IMR-90 (cell line): ENCODE measurements around the gene RHOT1.
"Not testable (repeated sequence)": the region's sequence is repeated elsewhere in the genome, so short reads cannot be mapped to it uniquely, and the experiment has no call there.

Experiments used
- BHLHE40 ChIP-seq: fragments of 150-350 bp; IDR thresholded peaks from 2 replicates; pipeline ENCODE4 v1.6.1; 2016; ENCODE audit warnings: mild to moderate bottlenecking, low read depth, low read length
- CTCF ChIP-seq: conservative IDR thresholded peaks from 2 replicates; pipeline ENCODE4 v1.5.1; 2012; ENCODE audit warnings: mild to moderate bottlenecking, low read depth, low read length, improper control_type of control experiment
- MXI1 ChIP-seq: IDR thresholded peaks from 2 replicates; pipeline ENCODE4 v1.6.1; 2012; ENCODE audit warnings: low read depth, mild to moderate bottlenecking, low read length, moderate library complexity, borderline replicate concordance
- POLR2A ChIP-seq: IDR thresholded peaks from 2 replicates; pipeline ENCODE4 v1.6.1; 2012; ENCODE audit warnings: mild to moderate bottlenecking, low read depth, low read length
- RCOR1 ChIP-seq: IDR thresholded peaks from 2 replicates; pipeline ENCODE4 v1.6.1; 2012; ENCODE audit warnings: mild to moderate bottlenecking, low read length, improper control_type of control experiment; ENCODE audit not compliant: insufficient replicate concordance
- TF ChIP-seq, protein P1 (sequence below): fragments of 150-350 bp; IDR thresholded peaks from 2 replicates; pipeline ENCODE4 v1.6.1; 2016; ENCODE audit warnings: low read depth, mild to moderate bottlenecking, low read length, moderate library complexity, borderline replicate concordance
- TF ChIP-seq, protein P2 (sequence below): fragments of 150-350 bp; IDR thresholded peaks from 2 replicates; pipeline ENCODE4 v1.6.1; 2017; ENCODE audit warnings: mild to moderate bottlenecking, antibody characterized with exemption, low read length, low read depth

DNA sequence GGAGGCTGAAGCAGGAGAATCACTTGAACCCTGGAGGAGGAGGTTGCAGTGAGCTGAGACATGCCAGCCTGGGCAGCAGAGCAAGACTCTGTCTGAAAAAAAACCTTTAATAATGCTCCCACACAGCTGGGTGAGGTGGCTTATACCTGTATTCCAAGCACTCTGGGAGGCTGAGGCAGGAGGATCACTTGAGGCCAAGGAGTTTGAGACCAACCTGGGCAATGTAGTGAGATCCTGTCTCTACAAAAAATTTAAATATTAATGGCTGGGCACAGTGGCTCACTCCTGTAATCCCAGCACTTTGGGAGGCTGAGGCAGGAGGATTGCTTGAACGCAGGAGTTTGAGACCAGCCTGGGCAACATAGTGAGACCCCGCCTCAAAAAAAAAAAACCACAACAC lies 2.1 kb downstream of the RHOT1 start:
- TF ChIP-seq BHLHE40, CTCF, MXI1, POLR2A, RCOR1: not testable (repeated sequence)
- TF ChIP-seq, protein P1, sequence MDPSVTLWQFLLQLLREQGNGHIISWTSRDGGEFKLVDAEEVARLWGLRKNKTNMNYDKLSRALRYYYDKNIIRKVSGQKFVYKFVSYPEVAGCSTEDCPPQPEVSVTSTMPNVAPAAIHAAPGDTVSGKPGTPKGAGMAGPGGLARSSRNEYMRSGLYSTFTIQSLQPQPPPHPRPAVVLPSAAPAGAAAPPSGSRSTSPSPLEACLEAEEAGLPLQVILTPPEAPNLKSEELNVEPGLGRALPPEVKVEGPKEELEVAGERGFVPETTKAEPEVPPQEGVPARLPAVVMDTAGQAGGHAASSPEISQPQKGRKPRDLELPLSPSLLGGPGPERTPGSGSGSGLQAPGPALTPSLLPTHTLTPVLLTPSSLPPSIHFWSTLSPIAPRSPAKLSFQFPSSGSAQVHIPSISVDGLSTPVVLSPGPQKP = not testable (repeated sequence)
- TF ChIP-seq, protein P2, sequence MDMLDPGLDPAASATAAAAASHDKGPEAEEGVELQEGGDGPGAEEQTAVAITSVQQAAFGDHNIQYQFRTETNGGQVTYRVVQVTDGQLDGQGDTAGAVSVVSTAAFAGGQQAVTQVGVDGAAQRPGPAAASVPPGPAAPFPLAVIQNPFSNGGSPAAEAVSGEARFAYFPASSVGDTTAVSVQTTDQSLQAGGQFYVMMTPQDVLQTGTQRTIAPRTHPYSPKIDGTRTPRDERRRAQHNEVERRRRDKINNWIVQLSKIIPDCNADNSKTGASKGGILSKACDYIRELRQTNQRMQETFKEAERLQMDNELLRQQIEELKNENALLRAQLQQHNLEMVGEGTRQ = not testable (repeated sequence)
